Smooth muscle cell (in vitro differentiated cells): ENCODE results near the gene FETUB. TPM values are rescaled to one million over a fixed set of nuclear protein-coding genes. Genes with fewer than 3 reads are reported as not detected.

Experiments used
- DNase-seq: peaks from one replicate; lab custom pipeline; 2025; ENCODE audit not compliant: unreplicated experiment; lab: John Stamatoyannopoulos, UW
- H2AFZ ChIP-seq: fragments of 200-600 bp; sonication (generic); 2 replicates; pipeline ENCODE4 v1.6.0; 2016; ENCODE audit warnings: antibody characterized with exemption, low read depth, mild to moderate bottlenecking
- H3F3A ChIP-seq: fragments of 200-600 bp; sonication (generic); 2 replicates; pipeline ENCODE4 v1.6.0; 2017; ENCODE audit warnings: antibody characterized with exemption, low read depth
- H3K27ac ChIP-seq: fragments of 200-600 bp; sonication (generic); 2 replicates; pipeline ENCODE4 v1.5.1; 2016; ENCODE audit warnings: low read depth, mild to moderate bottlenecking
- H3K27me3 ChIP-seq: fragments of 200-600 bp; sonication (generic); 2 replicates; pipeline ENCODE4 v1.6.1; 2016; ENCODE audit warnings: low read depth, mild to moderate bottlenecking
- H3K36me3 ChIP-seq: fragments of 200-600 bp; sonication (generic); 2 replicates; pipeline ENCODE4 v1.5.1; 2016; ENCODE audit warnings: low read depth
- H3K4me1 ChIP-seq: fragments of 200-600 bp; sonication (generic); 2 replicates; pipeline ENCODE4 v1.5.1; 2016; ENCODE audit warnings: low read depth
- H3K4me2 ChIP-seq: fragments of 200-600 bp; sonication (generic); 2 replicates; pipeline ENCODE4 v1.6.0; 2016; ENCODE audit warnings: mild to moderate bottlenecking
- H3K4me3 ChIP-seq: fragments of 200-600 bp; sonication (generic); 2 replicates; pipeline ENCODE4 v1.5.1; 2016; ENCODE audit warnings: mild to moderate bottlenecking
- H3K79me2 ChIP-seq: fragments of 200-600 bp; sonication (generic); 2 replicates; pipeline ENCODE4 v1.6.0; 2016; ENCODE audit warnings: low read depth, mild to moderate bottlenecking
- H3K9ac ChIP-seq: fragments of 200-600 bp; sonication (generic); 2 replicates; pipeline ENCODE4 v1.6.0; 2016; ENCODE audit warnings: low read depth
- H3K9me3 ChIP-seq: fragments of 200-600 bp; sonication (generic); replicated peaks from 2 replicates; pipeline ENCODE4 v1.5.1; 2016; ENCODE audit warnings: low read depth
- H4K20me1 ChIP-seq: fragments of 200-600 bp; sonication (generic); 2 replicates; pipeline ENCODE4 v1.6.0; 2016; ENCODE audit warnings: low read depth
- WGBS: methylation state at CpG from one replicate; pipeline ENCODE4 v1.1.7; 2016; ENCODE audit warnings: low lambda C conversion rate; 5-methylcytosine and 5-hydroxymethylcytosine counted together
- polyA plus RNA-seq: library from polyadenylated mRNA; unstranded; fragments of >200 nt; fragmentation: Nextera tagmentation; extraction: Ambion mirVana; gene quantifications from 2 replicates; pipeline ENCODE4 v1.2.1, GENCODE V29; 2016
- total RNA-seq: library from RNA; depleted of rRNA; stranded (reverse); fragments of >200 nt; gene quantifications from 2 replicates; pipeline ENCODE4 v1.2.3, GENCODE V29; 2014
- TF ChIP-seq, protein P1 (sequence below): fragments of 200-600 bp; sonication (generic); IDR thresholded peaks from 2 replicates; pipeline ENCODE4 v1.5.1; 2017; ENCODE audit warnings: borderline replicate concordance, mild to moderate bottlenecking, antibody characterized with exemption; ENCODE audit not compliant: insufficient read depth, poor library complexity, severe bottlenecking

The FETUB gene
- total and polyA plus RNA-seq, 2 experiments from 2014 or later, result 1.9 TPM; not detected in 1

DNA sequence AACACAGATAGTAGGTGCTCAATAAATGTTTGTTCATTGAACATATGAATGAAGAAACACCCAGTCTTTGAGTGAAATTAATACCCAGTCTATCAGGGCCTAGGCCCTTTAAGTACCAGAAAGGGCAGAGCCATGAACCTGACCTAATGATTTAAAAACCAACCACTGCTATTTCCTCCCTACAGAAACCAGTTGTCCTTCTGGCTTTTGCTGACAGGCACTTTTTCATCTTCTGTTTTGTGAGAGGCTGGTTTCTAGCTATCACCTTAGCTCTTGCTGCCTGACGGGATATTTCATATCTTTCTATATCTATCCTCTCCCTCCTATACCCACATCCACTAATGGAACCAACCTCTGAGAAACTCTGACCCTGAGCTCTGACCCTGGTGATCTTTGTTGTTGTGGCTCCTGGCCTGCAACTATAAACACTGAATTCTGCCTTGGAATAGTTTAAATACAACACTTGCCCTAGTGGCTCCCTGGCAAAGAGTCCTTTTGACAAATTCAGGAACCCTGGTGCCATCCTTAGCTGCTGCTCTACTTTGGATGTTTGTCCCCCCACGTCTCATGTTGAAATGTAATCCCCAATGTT is 31.5 kb upstream of the FETUB start:
- no peak overlapping the region for H2AFZ ChIP-seq
- H3K9me3 ChIP-seq, result no peaks in the 10 kb centered on the region
- DNase-seq, result no peak
- H3K27me3 ChIP-seq, result peaks cover 12% of the 10 kb centered on the region
- H3K4me2 ChIP-seq, result no peak overlapping the region
- H3K4me3 ChIP-seq, result no peak overlapping the region
- no peaks in the 10 kb centered on the region for H3F3A ChIP-seq
- H3K9ac ChIP-seq, result no peak overlapping the region
- H3K4me1 ChIP-seq, result no peaks in the 10 kb centered on the region
- TF ChIP-seq, protein P1, sequence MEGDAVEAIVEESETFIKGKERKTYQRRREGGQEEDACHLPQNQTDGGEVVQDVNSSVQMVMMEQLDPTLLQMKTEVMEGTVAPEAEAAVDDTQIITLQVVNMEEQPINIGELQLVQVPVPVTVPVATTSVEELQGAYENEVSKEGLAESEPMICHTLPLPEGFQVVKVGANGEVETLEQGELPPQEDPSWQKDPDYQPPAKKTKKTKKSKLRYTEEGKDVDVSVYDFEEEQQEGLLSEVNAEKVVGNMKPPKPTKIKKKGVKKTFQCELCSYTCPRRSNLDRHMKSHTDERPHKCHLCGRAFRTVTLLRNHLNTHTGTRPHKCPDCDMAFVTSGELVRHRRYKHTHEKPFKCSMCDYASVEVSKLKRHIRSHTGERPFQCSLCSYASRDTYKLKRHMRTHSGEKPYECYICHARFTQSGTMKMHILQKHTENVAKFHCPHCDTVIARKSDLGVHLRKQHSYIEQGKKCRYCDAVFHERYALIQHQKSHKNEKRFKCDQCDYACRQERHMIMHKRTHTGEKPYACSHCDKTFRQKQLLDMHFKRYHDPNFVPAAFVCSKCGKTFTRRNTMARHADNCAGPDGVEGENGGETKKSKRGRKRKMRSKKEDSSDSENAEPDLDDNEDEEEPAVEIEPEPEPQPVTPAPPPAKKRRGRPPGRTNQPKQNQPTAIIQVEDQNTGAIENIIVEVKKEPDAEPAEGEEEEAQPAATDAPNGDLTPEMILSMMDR, result no peak
- no peaks in the 10 kb centered on the region for H3K36me3 ChIP-seq
- no peak overlapping the region for H3K27ac ChIP-seq
- H4K20me1 ChIP-seq, result no peaks in the 10 kb centered on the region
- H3K79me2 ChIP-seq, result no peaks in the 10 kb centered on the region
- WGBS, result 85% methylated on average over 2 of the region's 2 CpGs

DNA sequence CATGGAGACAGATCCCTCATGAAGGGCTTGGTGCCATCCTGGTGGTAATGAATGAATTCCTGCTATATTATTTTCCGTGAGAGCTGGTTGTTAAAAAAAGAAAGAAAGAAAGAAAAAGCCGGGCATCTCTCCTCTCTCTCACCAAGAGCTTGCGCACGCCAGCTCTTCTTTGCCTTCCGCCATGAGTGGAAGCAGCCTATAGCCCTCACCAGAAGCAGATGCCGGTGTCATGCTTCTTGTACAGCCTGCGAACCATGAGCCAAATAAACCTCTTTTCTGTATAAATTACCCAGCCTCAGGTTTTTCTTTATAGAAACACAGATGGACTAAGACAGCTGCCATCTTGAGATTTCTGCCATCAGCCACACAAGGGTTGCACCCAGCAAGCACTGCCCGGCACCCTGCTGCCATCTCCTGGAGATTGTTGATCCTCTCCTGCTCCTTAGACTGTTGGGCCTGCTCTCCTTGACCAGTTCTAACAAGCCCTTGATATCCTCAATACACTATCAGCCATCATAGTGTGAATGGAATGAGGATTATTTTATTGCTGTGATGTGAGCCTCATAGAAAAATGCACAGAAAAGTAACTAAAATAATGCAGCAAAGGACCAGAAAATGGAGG is 30.8 kb upstream of the FETUB start:
- no peak overlapping the region for H3K27ac ChIP-seq
- TF ChIP-seq, protein P1, result no peak
- H3K9ac ChIP-seq, result no peak overlapping the region
- DNase-seq, result no peak
- no peaks in the 10 kb centered on the region for H3K36me3 ChIP-seq
- no peaks in the 10 kb centered on the region for H3K9me3 ChIP-seq
- no peak overlapping the region for H2AFZ ChIP-seq
- no peaks in the 10 kb centered on the region for H3K4me1 ChIP-seq
- no peak overlapping the region for H3K4me3 ChIP-seq
- no peaks in the 10 kb centered on the region for H4K20me1 ChIP-seq
- H3F3A ChIP-seq, result no peaks in the 10 kb centered on the region
- H3K27me3 ChIP-seq, result peaks cover 15% of the 10 kb centered on the region
- no peaks in the 10 kb centered on the region for H3K79me2 ChIP-seq
- H3K4me2 ChIP-seq, result no peak overlapping the region
- 93% methylated on average over 8 of the region's 8 CpGs for WGBS

DNA sequence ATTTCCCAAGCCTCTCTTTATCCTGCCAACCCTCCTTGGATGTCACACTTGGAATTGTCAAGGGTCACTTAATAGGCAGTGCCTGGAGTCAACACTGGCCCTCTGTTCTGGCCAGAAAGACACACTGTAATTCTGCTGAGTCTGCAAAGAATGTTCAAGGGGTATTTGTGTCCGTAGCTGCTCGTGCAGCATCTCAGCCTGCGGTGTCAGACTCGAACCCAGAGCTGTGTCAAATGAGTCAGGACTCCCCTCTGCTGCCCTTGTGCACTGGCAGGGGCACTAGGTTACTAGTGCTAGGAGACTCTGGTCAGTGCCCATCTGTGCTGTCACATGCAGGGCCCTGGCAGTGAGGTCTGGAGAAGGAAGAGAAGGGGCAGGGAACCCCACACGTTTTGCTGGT is 28.1 kb upstream of the FETUB start:
- no peak for DNase-seq
- Histone ChIP-seq H3K9me3 (no peaks in the 10 kb centered on the region), H3K36me3 (no peaks in the 10 kb centered on the region), H4K20me1 (no peaks in the 10 kb centered on the region), H3K9ac (no peak overlapping the region), H2AFZ (no peak overlapping the region), H3K27ac (no peak overlapping the region), H3K27me3 (peaks cover 15% of the 10 kb centered on the region), H3K4me1 (no peaks in the 10 kb centered on the region), H3K4me2 (no peak overlapping the region), H3K79me2 (no peaks in the 10 kb centered on the region), H3K4me3 (no peak overlapping the region), H3F3A (no peaks in the 10 kb centered on the region)
- TF ChIP-seq, protein P1, result no peak
- 74% methylated on average over 5 of the region's 5 CpGs for WGBS
